A549 (cell line): ENCODE results near the gene TMEM51. TPM values are rescaled to one million over a fixed set of nuclear protein-coding genes. Genes with fewer than 3 reads are reported as not detected.

ENCODE experiments used
- ATAC-seq, 2 experiments: fragments of 200-7000 bp in 1 of 2; fragments of >200 bp in 1 of 2; cut with Nextera tagmentation in 1 of 2; cut with Tn5 transposase in 1 of 2; 3 replicates each; pipeline versions ENCODE4 v1.8.0 to v1.9.1; 2018 to 2020; ENCODE audit warnings: mild to moderate bottlenecking in 1 of 2, moderate library complexity in 1 of 2
- CTCF ChIA-PET: fragments of 300-600 bp; sonication (Branson Sonifier 250); formaldehyde crosslinking; extraction: SDS; loops from one replicate; lab custom pipeline; 2021; ENCODE audit warnings: antibody characterized with exemption, inconsistent platforms; lab: Yijun Ruan, JAX
- POLR2A ChIA-PET: fragments of 350-600 bp; formaldehyde crosslinking; extraction: SDS; loops from one replicate; lab custom pipeline; 2021; ENCODE audit warnings: antibody characterized with exemption, inconsistent platforms; lab: Yijun Ruan, JAX
- DNase-seq, 2 experiments: peaks; one replicate each; pipeline versions ENCODE4 v3.0.0 to v3.0.0-alpha.2; 2011 to 2016; ENCODE audit warnings: low read depth in 1 of 2, low spot score in 1 of 2
- FAIRE-seq: peaks from 2 replicates; lab custom pipeline; 2011; peaks lifted over from hg19 to GRCh38; lab: Jason Lieb, UNC
- H3K27ac ChIP-seq, 2 experiments: fragments of >200 bp; sonication (Bioruptor Twin); formaldehyde crosslinking; 3 replicates each; pipeline ENCODE4 v1.5.1; 2016 to 2017
- H3K4me1 ChIP-seq: fragments of >200 bp; sonication (Bioruptor Twin); formaldehyde crosslinking; 3 replicates; pipeline ENCODE4 v1.6.1; 2016
- H3K4me2 ChIP-seq: fragments of >200 bp; sonication (Bioruptor Twin); formaldehyde crosslinking; 3 replicates; pipeline ENCODE4 v1.6.1; 2016
- H3K4me3 ChIP-seq: fragments of >200 bp; sonication (Bioruptor Twin); formaldehyde crosslinking; 3 replicates; pipeline ENCODE4 v1.5.1; 2016
- H3K9me3 ChIP-seq: fragments of >200 bp; sonication (Bioruptor Twin); formaldehyde crosslinking; 3 replicates; pipeline ENCODE4 v1.6.1; 2016
- CEBPB ChIP-seq, 2 experiments: fragments of >200 bp in 1 of 2; sonication (Bioruptor Twin) in 1 of 2; formaldehyde crosslinking in 1 of 2; IDR thresholded peaks; 2 replicates each; pipeline ENCODE4 v1.6.1; 2012 to 2016
- CHD2 ChIP-seq: fragments of 150-350 bp; IDR thresholded peaks from 2 replicates; pipeline ENCODE4 v1.6.1; 2014; ENCODE audit warnings: low read length; ENCODE audit not compliant: partially characterized antibody
- CHD4 ChIP-seq: fragments of 200-600 bp; sonication (generic); IDR thresholded peaks from 2 replicates; pipeline ENCODE4 v1.6.1; 2016; ENCODE audit warnings: antibody characterized with exemption, mild to moderate bottlenecking, borderline replicate concordance
- EP300 ChIP-seq, 2 experiments: fragments of >200 bp; sonication (Bioruptor Twin); formaldehyde crosslinking; IDR thresholded peaks; 2 replicates in 1 of 2; 3 replicates in 1 of 2; pipeline ENCODE4 v1.6.1; 2016 to 2017
- ESRRA ChIP-seq: fragments of 150-350 bp; IDR thresholded peaks from 2 replicates; pipeline ENCODE4 v1.6.1; 2014; ENCODE audit warnings: mild to moderate bottlenecking, low read length, borderline replicate concordance
- FOXS1 ChIP-seq: fragments of 250-450 bp; sonication (Bioruptor Pico); IDR thresholded peaks from 2 replicates; pipeline ENCODE4 v1.5.0; 2020; ENCODE audit warnings: mild to moderate bottlenecking, moderate library complexity
- HEYL ChIP-seq: fragments of 250-450 bp; sonication (Bioruptor Pico); IDR thresholded peaks from 2 replicates; pipeline ENCODE4 v1.8.0; 2021; ENCODE audit warnings: mild to moderate bottlenecking, moderate library complexity
- HOXB13 ChIP-seq: fragments of 250-450 bp; sonication (Bioruptor Pico); IDR thresholded peaks from 2 replicates; pipeline ENCODE4 v1.5.0; 2020; ENCODE audit warnings: low read depth, mild to moderate bottlenecking, moderate library complexity
- KDM5A ChIP-seq: fragments of 200-600 bp; sonication (generic); IDR thresholded peaks from 2 replicates; pipeline ENCODE4 v1.6.1; 2016; ENCODE audit warnings: antibody characterized with exemption, mild to moderate bottlenecking
- MAZ ChIP-seq: fragments of 150-350 bp; IDR thresholded peaks from 2 replicates; pipeline ENCODE4 v1.6.1; 2014; ENCODE audit warnings: antibody characterized with exemption, low read depth, low read length, borderline replicate concordance
- NPAS2 ChIP-seq: fragments of 250-450 bp; sonication (Bioruptor Pico); IDR thresholded peaks from 2 replicates; pipeline ENCODE4 v1.8.0; 2022; ENCODE audit warnings: mild to moderate bottlenecking, moderate library complexity, borderline replicate concordance
- PHF8 ChIP-seq: fragments of 200-600 bp; sonication (generic); IDR thresholded peaks from 2 replicates; pipeline ENCODE4 v1.6.1; 2016; ENCODE audit warnings: low read depth, mild to moderate bottlenecking, antibody characterized with exemption, moderate library complexity, borderline replicate concordance
- RCOR1 ChIP-seq: fragments of 150-350 bp; IDR thresholded peaks from 2 replicates; pipeline ENCODE4 v1.6.1; 2014; ENCODE audit warnings: antibody characterized with exemption, low read length, low read depth
- RFX5 ChIP-seq: fragments of 450-650 bp; IDR thresholded peaks from 2 replicates; pipeline ENCODE4 v1.7.1; 2014; ENCODE audit warnings: antibody characterized with exemption, mild to moderate bottlenecking, moderate library complexity
- SMC3 ChIP-seq: fragments of >200 bp; sonication (Bioruptor Twin); formaldehyde crosslinking; IDR thresholded peaks from 3 replicates; pipeline ENCODE4 v1.6.1; 2018; ENCODE audit warnings: inconsistent platforms
- SREBF2 ChIP-seq: fragments of 450-650 bp; IDR thresholded peaks from 2 replicates; pipeline ENCODE4 v1.6.1; 2014; ENCODE audit warnings: mild to moderate bottlenecking, moderate library complexity
- WGBS: methylation state at CpG from one replicate; pipeline ENCODE4 v1.1.6; 2017; ENCODE audit errors: missing lambda C conversion rate; 5-methylcytosine and 5-hydroxymethylcytosine counted together
- polyA plus RNA-seq, 4 experiments: library from polyadenylated mRNA; depleted of rRNA in 3 of 4; stranded (reverse); fragments of >200 nt; fragmentation: RNase III in 1 of 4; extraction: RNeasy Plus Mini Kit Qiagen cat#74134 plus additional on column Dnase treatment in 1 of 4; gene quantifications; 2 replicates in 3 of 4; 3 replicates in 1 of 4; pipeline ENCODE4 v1.2.3, GENCODE V29; 2011 to 2017
- TF ChIP-seq, protein P1 (sequence below): fragments of 200-600 bp; sonication (generic); IDR thresholded peaks from 2 replicates; pipeline ENCODE4 v1.6.1; 2016; ENCODE audit warnings: antibody characterized with exemption, mild to moderate bottlenecking, moderate library complexity
- TF ChIP-seq, protein P2 (sequence below): fragments of 250-450 bp; sonication (Bioruptor Pico); IDR thresholded peaks from 2 replicates; pipeline ENCODE4 v1.5.0; 2020; ENCODE audit warnings: low read depth, mild to moderate bottlenecking, moderate library complexity
- TF ChIP-seq, protein P3 (sequence below): fragments of >200 bp; sonication (Bioruptor Twin); formaldehyde crosslinking; IDR thresholded peaks from 3 replicates; pipeline ENCODE4 v1.5.1; 2016
- TF ChIP-seq, protein P4 (sequence below): fragments of >200 bp; sonication (Bioruptor Twin); formaldehyde crosslinking; IDR thresholded peaks from 3 replicates; pipeline ENCODE4 v1.6.1; 2016

The TMEM51 gene
- polyA plus RNA-seq, 2 of the 4 experiments (the other 2 are of a cell fraction), result 20.0 to 22.8 TPM

DNA sequence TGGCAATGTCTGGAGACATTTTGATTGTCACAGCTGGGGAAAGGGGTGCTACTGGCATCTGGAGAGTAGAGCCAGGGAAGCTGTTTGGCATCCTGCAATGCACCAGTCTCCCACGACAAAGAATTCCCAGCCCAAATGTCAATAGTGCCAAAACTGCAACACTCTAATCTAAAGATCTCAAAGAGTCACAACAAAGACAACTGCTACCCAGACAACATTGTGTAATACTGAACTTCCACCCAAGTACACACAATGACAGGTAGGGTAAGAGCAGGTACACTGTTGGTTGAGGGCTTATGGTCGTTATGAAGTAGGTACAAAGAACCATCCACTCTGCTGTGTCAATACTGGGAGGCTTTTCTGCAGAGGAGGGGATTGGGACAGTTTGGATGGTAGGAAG, 8.2 kb upstream of the TMEM51 start:
- no peaks in the 10 kb centered on the region for H3K9me3 ChIP-seq
- H3K27ac ChIP-seq, result no peak overlapping the region
- CTCF ChIA-PET, result interaction anchor here (1.5 kb wide), 1 partner anchor 17 kb away, joined by 7 read pairs; no protein-coding TSS in a partner anchor
- H3K4me2 ChIP-seq, result no peak overlapping the region
- H3K4me3 ChIP-seq, result no peak overlapping the region
- TF ChIP-seq HOXB13 (no peak), SMC3 (no peak), CHD4 (no peak), CEBPB (IDR thresholded peaks at IDR 0.05) (no peak), CHD2 (no peak), NPAS2 (CRISPR knock-in tag) (no peak), SREBF2 (no peak), KDM5A (no peak), ESRRA (no peak), MAZ (no peak), RCOR1 (no peak), HEYL (CRISPR knock-in tag) (no peak), FOXS1 (CRISPR knock-in tag) (no peak), PHF8 (no peak), EP300 (IDR thresholded peaks at IDR 0.05) (no peak), RFX5 (no peak)
- TF ChIP-seq, protein P1, sequence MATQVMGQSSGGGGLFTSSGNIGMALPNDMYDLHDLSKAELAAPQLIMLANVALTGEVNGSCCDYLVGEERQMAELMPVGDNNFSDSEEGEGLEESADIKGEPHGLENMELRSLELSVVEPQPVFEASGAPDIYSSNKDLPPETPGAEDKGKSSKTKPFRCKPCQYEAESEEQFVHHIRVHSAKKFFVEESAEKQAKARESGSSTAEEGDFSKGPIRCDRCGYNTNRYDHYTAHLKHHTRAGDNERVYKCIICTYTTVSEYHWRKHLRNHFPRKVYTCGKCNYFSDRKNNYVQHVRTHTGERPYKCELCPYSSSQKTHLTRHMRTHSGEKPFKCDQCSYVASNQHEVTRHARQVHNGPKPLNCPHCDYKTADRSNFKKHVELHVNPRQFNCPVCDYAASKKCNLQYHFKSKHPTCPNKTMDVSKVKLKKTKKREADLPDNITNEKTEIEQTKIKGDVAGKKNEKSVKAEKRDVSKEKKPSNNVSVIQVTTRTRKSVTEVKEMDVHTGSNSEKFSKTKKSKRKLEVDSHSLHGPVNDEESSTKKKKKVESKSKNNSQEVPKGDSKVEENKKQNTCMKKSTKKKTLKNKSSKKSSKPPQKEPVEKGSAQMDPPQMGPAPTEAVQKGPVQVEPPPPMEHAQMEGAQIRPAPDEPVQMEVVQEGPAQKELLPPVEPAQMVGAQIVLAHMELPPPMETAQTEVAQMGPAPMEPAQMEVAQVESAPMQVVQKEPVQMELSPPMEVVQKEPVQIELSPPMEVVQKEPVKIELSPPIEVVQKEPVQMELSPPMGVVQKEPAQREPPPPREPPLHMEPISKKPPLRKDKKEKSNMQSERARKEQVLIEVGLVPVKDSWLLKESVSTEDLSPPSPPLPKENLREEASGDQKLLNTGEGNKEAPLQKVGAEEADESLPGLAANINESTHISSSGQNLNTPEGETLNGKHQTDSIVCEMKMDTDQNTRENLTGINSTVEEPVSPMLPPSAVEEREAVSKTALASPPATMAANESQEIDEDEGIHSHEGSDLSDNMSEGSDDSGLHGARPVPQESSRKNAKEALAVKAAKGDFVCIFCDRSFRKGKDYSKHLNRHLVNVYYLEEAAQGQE, result no peak
- TF ChIP-seq, protein P2, sequence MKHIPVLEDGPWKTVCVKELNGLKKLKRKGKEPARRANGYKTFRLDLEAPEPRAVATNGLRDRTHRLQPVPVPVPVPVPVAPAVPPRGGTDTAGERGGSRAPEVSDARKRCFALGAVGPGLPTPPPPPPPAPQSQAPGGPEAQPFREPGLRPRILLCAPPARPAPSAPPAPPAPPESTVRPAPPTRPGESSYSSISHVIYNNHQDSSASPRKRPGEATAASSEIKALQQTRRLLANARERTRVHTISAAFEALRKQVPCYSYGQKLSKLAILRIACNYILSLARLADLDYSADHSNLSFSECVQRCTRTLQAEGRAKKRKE (CRISPR knock-in tag), result no peak
- TF ChIP-seq, protein P3, sequence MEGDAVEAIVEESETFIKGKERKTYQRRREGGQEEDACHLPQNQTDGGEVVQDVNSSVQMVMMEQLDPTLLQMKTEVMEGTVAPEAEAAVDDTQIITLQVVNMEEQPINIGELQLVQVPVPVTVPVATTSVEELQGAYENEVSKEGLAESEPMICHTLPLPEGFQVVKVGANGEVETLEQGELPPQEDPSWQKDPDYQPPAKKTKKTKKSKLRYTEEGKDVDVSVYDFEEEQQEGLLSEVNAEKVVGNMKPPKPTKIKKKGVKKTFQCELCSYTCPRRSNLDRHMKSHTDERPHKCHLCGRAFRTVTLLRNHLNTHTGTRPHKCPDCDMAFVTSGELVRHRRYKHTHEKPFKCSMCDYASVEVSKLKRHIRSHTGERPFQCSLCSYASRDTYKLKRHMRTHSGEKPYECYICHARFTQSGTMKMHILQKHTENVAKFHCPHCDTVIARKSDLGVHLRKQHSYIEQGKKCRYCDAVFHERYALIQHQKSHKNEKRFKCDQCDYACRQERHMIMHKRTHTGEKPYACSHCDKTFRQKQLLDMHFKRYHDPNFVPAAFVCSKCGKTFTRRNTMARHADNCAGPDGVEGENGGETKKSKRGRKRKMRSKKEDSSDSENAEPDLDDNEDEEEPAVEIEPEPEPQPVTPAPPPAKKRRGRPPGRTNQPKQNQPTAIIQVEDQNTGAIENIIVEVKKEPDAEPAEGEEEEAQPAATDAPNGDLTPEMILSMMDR, result no peak
- TF ChIP-seq, protein P4, sequence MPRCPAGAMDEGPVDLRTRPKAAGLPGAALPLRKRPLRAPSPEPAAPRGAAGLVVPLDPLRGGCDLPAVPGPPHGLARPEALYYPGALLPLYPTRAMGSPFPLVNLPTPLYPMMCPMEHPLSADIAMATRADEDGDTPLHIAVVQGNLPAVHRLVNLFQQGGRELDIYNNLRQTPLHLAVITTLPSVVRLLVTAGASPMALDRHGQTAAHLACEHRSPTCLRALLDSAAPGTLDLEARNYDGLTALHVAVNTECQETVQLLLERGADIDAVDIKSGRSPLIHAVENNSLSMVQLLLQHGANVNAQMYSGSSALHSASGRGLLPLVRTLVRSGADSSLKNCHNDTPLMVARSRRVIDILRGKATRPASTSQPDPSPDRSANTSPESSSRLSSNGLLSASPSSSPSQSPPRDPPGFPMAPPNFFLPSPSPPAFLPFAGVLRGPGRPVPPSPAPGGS, result no peak
- 32% methylated on average over 2 of the region's 2 CpGs for WGBS
- ATAC-seq (no peak), DNase-seq (no peak), FAIRE-seq (no peak)
- POLR2A ChIA-PET, result no interaction called here
- no peaks in the 10 kb centered on the region for H3K4me1 ChIP-seq
